Limb (tissue), 2 donors: ENCODE results near the gene DCT.
"Not testable (repeated sequence)": the region's sequence is repeated elsewhere in the genome, so short reads cannot be mapped to it uniquely, and the experiment has no call there.

Experiments
- DNase-seq, 2 donors: peaks; one replicate each; pipeline ENCODE4 v3.0.0-alpha.2; 2016; ENCODE audit errors: extremely low spot score in 2 of 2

Gene DCT

GRCh38 chr13:94479616-94480015 is at the start of gene DCT:
TSS of gene DCT (minus strand) at chr13:94479682. CDS start at chr13:94479255, 427 bp downstream.
- DNase-seq, result no peak

GRCh38 chr13:94526956-94527355 is 47.5 kb upstream of the DCT start:
- not testable (repeated sequence) for DNase-seq

GRCh38 chr13:94525781-94526180 is 46.3 kb upstream of the DCT start:
- no peak for DNase-seq

- DNase-seq, result no peak
Observed at GRCh38 chr13:94524407-94524806, 44.9 kb upstream of the DCT start.

- no peak for DNase-seq
Observed at GRCh38 chr13:94520001-94520400, 40.5 kb upstream of the DCT start.

GRCh38 chr13:94516456-94516855 is 37.0 kb upstream of the DCT start:
- DNase-seq, result no peak

GRCh38 chr13:94515911-94516310 is 36.4 kb upstream of the DCT start:
- DNase-seq, result no peak

- no peak for DNase-seq
Observed at GRCh38 chr13:94515374-94515773, 35.9 kb upstream of the DCT start.

GRCh38 chr13:94513026-94513425 is 33.5 kb upstream of the DCT start:
- DNase-seq, result no peak

GRCh38 chr13:94505730-94506129 is 26.2 kb upstream of the DCT start:
- no peak for DNase-seq

GRCh38 chr13:94503851-94504250 is 24.4 kb upstream of the DCT start:
- DNase-seq, result no peak

- DNase-seq, result not testable (repeated sequence)
Observed at GRCh38 chr13:94498831-94499230, 19.3 kb upstream of the DCT start.

GRCh38 chr13:94495806-94496205 is 16.3 kb upstream of the DCT start:
- no peak for DNase-seq

- no peak for DNase-seq
Observed at GRCh38 chr13:94494026-94494425, 14.5 kb upstream of the DCT start.

- no peak for DNase-seq
Observed at GRCh38 chr13:94487043-94487442, 7.6 kb upstream of the DCT start.

GRCh38 chr13:94483970-94484369 is 4.5 kb upstream of the DCT start:
- DNase-seq, result no peak

GRCh38 chr13:94481941-94482340 is 2.5 kb upstream of the DCT start:
- no peak for DNase-seq

GRCh38 chr13:94480672-94481145 is 1.2 kb upstream of the DCT start:
- peak in 1 of 2 donors; percentile 14 for DNase-seq

GRCh38 chr13:94478913-94479312 is 569 bp downstream of the DCT start:
- no peak for DNase-seq

GRCh38 chr13:94470126-94470525 is 9.4 kb downstream of the DCT start:
- DNase-seq, result no peak

- no peak for DNase-seq
Observed at GRCh38 chr13:94464771-94465170, 14.7 kb downstream of the DCT start.

GRCh38 chr13:94462670-94463069 is 16.8 kb downstream of the DCT start:
- no peak for DNase-seq

- DNase-seq, result no peak
Observed at GRCh38 chr13:94459116-94459515, 20.4 kb downstream of the DCT start.

GRCh38 chr13:94455414-94455813 is 24.1 kb downstream of the DCT start:
- no peak for DNase-seq
